GM18858 (cell line): ENCODE results near the gene HHIP.
"Not testable (repeated sequence)": the region's sequence is repeated elsewhere in the genome, so short reads cannot be mapped to it uniquely, and the experiment has no call there.

Source experiments
- ATAC-seq: cut with Tn5 transposase; IDR thresholded peaks from one replicate; pipeline ENCODE4 v1.9.1; 2021; ENCODE audit not compliant: unreplicated experiment

The HHIP gene

GRCh38 chr4:144748814-144749555 lies 103.0 kb downstream of the HHIP start:
- no peak for ATAC-seq

GRCh38 chr4:144750348-144750747 lies 104.4 kb downstream of the HHIP start:
- ATAC-seq, result no peak

GRCh38 chr4:144754562-144755410 lies 108.8 kb downstream of the HHIP start:
- no peak for ATAC-seq

- no peak for ATAC-seq
These were observed 112.0 kb downstream of the HHIP start for GRCh38 chr4:144757969-144758368.

GRCh38 chr4:144768809-144769208 lies 122.9 kb downstream of the HHIP start:
- ATAC-seq, result not testable (repeated sequence)

GRCh38 chr4:144778364-144778763 lies 132.4 kb downstream of the HHIP start:
- no peak for ATAC-seq

GRCh38 chr4:144782345-144782744 lies 136.4 kb downstream of the HHIP start:
- ATAC-seq, result no peak

- no peak for ATAC-seq
These were observed 140.0 kb downstream of the HHIP start for GRCh38 chr4:144785961-144786360.

- peak; percentile 57 for ATAC-seq
These were observed 141.7 kb downstream of the HHIP start for GRCh38 chr4:144787365-144788258.

- no peak for ATAC-seq
These were observed 142.5 kb downstream of the HHIP start for GRCh38 chr4:144788469-144788868.

GRCh38 chr4:144791933-144792332 lies 146.0 kb downstream of the HHIP start:
- ATAC-seq, result not testable (repeated sequence)
